ENCODE measurements around the gene USP15.
A peak's percentile ranks its signal among the peaks of the same experiment; 100 is the strongest.

Gene USP15

GRCh38 chr12:62258941-62259630, 1.1 kb upstream of the USP15 start:
- peak in 1 of 2 experiments; percentile 56 for DNase-seq

- DNase-seq = no peak
Observed at GRCh38 chr12:62259631-62259992, 592 bp upstream of the USP15 start.

- DNase-seq = peak; percentile 61 to 65
Observed at GRCh38 chr12:62260733-62261683, 804 bp downstream of the USP15 start.

- no peak for DNase-seq
Observed at GRCh38 chr12:62261876-62262517, 1.8 kb downstream of the USP15 start.

GRCh38 chr12:62263232-62263631, 3.0 kb downstream of the USP15 start:
- DNase-seq = no peak

GRCh38 chr12:62263966-62264365, 3.8 kb downstream of the USP15 start:
- no peak for DNase-seq

GRCh38 chr12:62264706-62265105, 4.5 kb downstream of the USP15 start:
- no peak for DNase-seq

GRCh38 chr12:62265511-62265910, 5.3 kb downstream of the USP15 start:
- DNase-seq = no peak

- DNase-seq = no peak
Observed at GRCh38 chr12:62267026-62267425, 6.8 kb downstream of the USP15 start.

GRCh38 chr12:62267480-62267879, 7.3 kb downstream of the USP15 start:
- no peak for DNase-seq

GRCh38 chr12:62268956-62269355, 8.8 kb downstream of the USP15 start:
- no peak for DNase-seq

- DNase-seq = no peak
Observed at GRCh38 chr12:62269464-62270228, 9.4 kb downstream of the USP15 start.

GRCh38 chr12:62270384-62270783, 10.2 kb downstream of the USP15 start:
- DNase-seq = no peak

GRCh38 chr12:62270872-62271271, 10.7 kb downstream of the USP15 start:
- no peak for DNase-seq

- DNase-seq = no peak
Observed at GRCh38 chr12:62272936-62273552, 12.8 kb downstream of the USP15 start.

- DNase-seq = no peak
Observed at GRCh38 chr12:62273724-62274380, 13.6 kb downstream of the USP15 start.

- DNase-seq = no peak
Observed at GRCh38 chr12:62278022-62278421, 17.8 kb downstream of the USP15 start.

GRCh38 chr12:62279058-62279457, 18.9 kb downstream of the USP15 start:
- DNase-seq = no peak

- DNase-seq = no peak
Observed at GRCh38 chr12:62279961-62280360, 19.8 kb downstream of the USP15 start.

GRCh38 chr12:62282057-62282774, 22.0 kb downstream of the USP15 start:
- DNase-seq = no peak

- DNase-seq = no peak
Observed at GRCh38 chr12:62284749-62285148, 24.5 kb downstream of the USP15 start.

All from NCI-H526 (cell line).